GM21447 (cell line): ENCODE measurements around the gene ZBTB7C.

Experiments
- ATAC-seq: cut with Tn5 transposase; IDR thresholded peaks from one replicate; pipeline ENCODE4 v1.9.1; 2021; ENCODE audit not compliant: unreplicated experiment

Gene ZBTB7C

DNA sequence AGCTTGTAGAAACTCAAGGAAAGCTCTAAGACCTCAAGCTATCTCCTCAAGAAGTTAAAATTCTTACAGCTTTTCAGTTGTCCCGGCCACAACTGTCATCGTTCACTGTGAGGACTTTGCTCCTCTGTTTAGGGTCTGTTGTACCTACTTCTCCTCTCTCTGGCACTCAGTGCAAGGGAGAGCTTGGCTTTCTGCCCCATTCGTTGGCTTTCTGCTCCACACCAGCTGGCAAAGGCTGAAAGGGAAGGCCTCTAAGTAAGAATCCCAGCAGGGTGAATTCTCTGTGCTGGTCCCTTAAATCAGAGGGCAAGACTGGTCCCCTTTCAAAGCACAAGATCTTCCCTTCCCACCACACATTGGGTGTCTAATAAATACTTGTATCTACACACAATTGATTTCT is 17.3 kb downstream of the ZBTB7C start:
- ATAC-seq, result no peak

DNA sequence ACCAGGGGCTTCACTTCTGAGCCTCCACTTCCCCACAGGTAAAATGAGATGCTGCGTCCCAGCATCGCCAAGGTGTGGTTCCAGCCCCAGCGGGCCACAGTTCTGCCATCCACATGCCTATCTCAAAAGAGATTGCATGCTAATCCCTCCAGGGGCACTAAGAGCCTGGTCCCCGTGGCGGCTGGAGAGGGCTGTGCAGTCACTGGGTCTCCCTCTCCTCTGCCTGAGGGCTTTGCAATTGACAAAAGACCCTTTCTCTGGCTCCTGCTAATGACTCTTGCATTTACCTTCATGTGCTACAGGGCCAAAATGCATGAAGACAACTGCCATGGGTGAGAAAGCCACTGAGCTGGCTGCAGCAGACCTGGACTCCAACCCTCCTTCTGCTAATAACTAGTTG is 18.5 kb downstream of the ZBTB7C start:
- ATAC-seq, result no peak

DNA sequence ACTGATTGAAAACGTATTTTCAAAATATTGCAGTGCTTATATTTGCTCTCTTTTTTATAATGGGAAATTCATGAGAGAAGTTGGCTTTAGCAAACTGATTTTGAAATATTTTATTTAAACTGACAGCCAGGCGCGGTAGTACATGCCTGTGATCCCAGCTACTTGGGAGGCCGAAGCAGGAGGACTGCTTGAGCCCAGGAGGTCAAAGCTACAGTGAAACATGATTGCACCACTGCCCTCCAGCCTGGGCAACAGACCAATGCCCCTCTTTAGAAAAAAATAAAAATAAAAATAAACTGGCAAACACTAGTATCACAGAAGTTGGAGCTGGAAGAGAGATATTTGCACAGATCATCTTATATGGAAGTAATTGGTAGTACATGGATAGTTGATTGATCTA is 20.7 kb downstream of the ZBTB7C start:
- no peak for ATAC-seq

DNA sequence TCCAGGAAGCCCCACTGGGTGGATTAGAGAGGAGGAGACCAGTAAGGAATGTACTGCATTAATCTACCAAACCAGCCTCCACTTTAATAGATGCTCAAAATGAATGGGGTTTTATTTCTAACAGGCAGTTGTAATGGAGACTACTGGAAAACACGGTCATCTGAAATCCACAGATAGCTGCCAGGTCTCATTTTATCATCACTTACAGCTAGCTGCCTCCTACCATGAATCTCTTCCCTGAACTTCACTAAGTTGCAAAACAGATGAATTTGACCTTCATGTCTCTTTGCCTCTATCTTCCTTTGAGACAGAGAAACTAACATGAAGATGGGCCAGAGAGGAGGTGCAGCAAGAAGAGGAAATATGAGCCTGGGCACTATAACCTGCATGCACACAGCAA is 21.9 kb downstream of the ZBTB7C start:
- no peak for ATAC-seq

DNA sequence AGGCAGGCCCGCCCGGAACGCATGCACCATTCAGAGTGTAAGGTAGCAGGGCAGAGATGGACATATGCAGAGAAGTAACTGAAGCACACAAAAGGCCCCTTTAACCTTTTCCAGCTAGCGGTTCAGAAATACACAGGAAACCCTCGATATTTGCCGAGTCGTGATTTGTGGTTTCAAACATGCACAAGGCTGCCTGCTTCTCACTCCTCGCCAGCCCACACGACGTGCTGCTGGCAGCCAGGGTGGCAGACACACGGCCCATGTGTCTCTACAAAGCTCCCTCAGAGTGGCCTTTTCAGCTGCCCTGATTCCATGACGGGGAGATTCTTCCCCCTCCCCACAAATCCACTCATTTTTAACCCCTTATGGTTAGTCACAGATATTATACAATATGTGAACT is 23.6 kb downstream of the ZBTB7C start:
- no peak for ATAC-seq

DNA sequence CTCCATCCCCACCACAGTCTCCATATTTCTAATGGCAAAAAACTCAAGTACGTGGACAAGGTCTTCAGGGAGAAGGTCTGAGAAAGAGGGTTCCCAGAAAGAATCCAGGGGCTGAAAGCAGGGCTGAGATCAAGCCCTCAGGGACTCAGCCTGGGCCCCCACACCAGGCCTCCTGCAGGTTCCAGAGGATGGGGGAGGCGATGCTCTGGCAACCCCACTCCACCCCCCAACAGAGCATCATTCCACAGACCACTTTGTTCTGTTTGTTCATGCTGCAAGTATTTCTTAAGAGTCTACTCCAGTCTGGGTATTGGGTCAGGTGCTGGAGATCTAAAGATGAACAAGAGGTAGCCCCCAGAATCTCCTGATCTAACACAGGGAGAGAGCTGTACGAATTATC is 32.2 kb downstream of the ZBTB7C start:
- no peak for ATAC-seq

DNA sequence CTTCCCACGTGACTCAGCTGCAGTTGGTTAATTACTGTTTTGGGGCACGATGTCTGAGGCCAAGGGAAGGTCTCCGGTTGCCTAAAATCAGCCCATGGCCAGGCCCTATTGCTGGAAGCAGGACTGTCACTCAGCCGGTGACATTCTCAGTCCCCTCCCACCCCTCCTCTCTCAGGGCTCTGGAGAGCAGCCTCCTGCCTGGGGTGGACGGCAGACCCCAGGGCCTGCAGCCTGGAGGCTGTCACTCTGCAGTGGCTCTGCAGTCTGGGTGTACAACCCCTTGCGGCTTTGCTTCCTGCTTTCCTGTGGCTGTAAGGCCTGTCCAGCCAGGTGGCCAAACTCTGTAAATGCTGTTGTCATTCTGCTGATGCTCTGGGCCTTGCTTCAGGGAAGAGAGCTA is 32.8 kb downstream of the ZBTB7C start:
- ATAC-seq, result no peak

DNA sequence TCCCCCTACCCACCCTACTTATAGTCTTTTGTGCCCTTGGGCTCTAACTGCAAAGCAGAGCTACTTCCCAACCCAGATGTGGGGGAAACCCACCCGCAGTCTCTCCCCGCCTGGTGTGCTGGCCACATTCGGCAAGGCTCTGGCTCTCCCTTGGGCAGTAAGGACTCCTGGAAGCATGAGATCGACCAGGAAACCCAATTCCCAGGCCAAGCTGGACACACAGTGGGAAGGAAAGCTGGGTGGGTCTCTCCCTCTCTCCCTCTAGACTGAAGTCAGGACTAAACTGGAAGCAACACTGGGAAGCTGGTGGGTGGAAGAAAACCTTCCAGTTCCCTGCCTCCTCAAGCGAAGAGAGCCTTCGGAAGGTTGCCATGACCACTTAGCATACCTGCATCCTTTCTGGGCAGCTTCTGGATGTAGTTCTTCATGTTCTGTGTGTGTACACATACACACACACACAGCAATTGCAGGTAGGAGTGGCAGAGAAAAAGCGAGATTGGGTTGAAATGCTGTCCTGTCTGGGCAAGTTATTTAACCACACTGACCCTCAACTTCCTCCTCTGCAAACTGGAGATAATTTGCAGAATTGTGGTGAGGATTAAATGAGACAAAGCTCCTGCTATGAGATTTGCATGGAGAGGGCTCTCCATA is 33.9 kb downstream of the ZBTB7C start:
- ATAC-seq, result no peak

DNA sequence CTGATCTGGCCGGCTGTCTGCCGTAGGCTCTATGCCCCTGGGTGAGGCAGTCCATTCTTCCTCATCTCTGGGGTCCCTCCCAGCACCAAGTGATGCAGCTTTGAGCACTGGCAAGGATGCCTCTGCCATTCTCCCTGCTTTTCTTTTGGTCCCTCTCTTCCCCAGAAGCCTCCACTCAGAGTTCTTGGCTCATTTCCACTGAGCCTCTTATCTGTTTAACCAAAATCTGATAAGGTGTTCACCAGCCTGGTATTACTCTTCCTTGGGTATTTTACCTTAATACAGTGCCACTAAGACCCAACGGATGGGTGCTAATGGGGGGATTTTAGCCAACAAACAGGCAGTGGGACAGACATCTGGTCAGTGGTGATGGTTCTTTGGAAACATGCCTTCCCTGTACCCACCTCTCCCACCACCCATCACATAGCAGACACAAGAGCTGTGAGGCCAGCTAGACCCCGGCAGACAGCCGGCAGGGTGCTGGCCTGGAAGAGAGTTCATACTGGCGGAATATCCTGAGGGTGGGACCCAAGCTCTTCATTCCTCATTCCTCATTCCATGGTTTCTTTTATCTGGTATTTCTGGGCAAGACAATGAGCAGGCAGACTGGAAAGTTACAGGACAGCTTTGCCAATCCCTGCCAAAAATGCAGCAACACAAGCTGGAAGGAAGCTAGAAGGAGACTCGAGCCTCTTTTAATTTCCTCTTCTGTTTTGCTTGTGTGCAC is 34.6 kb downstream of the ZBTB7C start:
- no peak for ATAC-seq

DNA sequence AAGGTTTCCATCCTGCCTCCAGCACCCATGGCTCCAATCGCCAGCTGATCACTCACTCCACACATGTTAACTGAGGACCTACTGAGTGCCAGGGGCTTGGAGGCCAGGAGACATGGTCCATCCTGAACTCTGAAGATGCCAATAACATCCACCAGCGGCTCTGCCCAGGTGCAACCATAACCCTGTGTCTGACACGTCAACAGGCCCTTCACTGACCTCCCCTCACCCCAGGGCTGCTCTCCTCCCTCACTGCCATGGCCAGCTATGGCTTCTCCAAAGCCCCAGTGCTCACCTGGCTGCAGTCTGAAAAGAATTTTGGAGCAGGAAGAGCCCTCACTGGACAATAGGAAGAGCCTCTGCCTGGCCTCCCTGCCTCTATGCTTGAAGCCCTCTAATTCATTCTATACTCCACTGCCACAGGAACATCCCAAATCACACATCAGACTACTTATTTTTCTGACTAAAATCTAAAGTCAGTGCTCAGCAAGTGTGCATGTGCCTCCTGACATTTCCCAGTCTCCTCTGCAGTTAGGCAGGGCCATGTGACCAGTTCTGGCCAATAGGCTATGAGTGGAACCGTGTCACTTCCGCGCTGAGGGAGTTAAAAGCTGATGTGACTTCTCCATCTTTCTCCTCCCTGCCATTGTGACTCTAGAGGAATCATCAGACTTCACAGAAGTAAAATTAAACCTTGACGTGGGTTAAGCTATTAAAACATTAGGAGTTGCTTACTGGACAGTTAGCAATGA is 37.2 kb downstream of the ZBTB7C start:
- ATAC-seq, result no peak

DNA sequence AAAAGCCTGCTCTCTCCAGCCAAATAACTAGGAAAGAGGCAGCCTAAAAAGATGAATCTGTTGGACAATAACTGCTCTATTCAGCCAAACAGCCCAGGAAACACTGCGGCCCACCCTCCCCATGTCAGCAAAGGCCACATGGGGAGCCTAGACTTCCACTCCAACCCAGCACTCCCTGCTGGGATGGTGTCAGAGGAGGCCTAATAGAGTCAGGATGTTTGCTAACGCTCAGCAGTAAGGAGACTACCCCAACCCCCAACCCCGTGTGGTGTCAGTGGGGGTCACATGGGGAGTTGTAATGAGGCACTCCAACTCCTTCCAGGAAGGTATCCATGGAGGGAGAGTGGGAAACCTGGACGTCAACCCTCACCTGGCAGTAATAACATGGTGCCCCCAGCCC is 41.6 kb downstream of the ZBTB7C start:
- ATAC-seq, result no peak

DNA sequence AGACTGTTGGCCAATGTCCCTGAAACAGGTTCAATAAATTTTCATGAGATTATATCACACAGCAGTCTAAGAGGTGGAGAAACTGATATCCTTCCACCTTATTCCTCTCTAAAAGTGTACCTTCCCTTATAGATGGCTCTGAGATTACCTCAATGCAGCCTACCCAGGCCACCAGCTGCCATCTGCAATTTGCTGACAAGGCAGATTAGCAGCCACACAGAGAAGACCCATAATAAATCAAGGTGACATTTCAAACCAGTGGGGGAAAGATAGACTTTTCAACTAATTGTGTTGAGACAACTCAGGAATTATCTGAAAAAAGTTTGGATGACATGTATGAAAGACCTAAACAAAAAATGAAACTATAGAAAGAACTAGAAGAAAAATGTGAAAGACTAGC is 43.2 kb downstream of the ZBTB7C start:
- no peak for ATAC-seq

DNA sequence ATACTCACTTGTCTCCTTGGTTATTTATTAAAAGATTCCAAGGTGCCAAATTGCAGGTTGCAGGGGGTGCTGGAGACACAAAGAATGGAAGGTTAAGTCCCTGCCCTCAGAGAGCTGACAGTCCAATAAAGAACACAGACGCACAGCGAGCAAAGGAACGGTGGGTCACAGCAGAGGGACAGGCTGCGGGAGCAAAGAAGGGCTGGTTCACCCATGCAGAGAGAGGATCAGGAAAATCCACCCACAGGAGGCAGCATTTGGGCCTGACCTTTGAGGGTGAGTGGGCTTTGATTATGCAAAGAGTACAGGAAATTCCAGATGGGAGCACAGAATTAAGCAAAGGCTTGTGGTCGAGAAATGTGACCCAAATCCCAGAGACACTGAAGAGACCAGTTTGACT is 45.0 kb downstream of the ZBTB7C start:
- no peak for ATAC-seq

DNA sequence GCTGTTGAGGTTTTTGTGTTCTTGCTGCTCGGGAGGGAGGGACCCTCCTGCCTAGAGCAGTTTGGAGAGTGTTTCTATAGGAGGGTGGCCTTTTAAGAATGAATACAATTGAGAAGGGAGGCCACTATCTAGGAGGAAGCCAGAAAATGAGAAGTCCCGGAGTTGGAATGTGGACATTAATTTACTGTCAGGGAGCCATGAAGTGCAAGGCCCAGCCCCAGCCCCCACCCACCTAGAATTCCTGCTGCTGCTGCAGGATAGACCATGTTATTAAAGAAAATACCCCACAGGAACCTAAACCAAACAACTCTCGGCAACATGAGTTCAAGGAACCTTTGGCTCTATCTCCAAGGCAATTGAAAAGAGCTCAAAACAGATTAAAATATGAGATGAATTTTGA is 46.0 kb downstream of the ZBTB7C start:
- no peak for ATAC-seq

DNA sequence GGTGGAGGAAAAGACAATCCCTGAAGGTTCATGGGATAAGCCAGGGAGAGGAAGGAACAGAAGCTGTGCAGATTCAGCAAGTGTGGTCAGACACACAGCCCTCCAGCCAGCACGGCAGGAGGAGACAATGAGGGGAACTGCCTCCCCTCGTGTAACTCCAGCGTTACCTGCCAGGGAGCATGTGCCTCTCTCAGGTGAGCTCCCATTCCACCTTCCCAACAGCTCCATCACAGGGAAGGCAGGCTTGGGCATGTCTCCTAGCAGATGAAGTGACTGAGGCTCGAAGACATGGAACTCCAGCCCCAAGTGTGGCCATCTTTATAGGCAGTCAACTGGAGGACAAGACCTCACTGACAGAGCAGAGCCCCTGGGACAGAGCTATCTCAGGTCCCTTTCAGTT is 47.4 kb downstream of the ZBTB7C start:
- ATAC-seq, result no peak

DNA sequence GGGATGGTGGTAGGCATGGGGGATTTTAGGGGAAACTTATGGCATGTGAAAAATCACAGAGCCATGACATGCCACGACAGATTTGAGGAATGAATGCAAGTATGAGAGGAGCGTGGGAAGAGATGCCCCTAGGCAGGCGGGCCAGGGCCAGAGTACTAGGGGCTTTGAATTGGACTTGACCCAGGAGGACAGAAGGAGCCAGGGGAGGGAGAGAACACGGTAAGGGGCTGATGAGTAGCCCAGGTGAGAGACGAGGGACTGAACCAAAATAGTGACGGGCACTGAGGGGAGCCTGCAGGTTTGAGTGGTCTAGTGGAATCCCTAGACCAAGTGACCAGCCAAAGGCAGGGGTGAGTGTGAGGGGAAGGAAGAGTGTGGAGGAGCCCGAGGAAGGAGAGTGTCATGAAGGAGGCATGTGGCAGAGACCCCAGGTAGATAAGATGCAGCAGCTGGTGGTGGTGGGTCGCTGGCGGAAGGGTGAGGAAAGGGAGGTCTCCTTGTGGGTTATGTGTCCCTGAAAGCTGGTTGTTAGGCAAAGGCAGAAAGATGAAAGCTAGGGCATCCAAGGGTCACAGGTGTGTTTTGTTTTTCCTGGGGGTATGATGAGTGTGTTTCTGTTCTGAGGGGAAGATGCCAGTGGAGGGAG is 48.7 kb downstream of the ZBTB7C start:
- no peak for ATAC-seq

DNA sequence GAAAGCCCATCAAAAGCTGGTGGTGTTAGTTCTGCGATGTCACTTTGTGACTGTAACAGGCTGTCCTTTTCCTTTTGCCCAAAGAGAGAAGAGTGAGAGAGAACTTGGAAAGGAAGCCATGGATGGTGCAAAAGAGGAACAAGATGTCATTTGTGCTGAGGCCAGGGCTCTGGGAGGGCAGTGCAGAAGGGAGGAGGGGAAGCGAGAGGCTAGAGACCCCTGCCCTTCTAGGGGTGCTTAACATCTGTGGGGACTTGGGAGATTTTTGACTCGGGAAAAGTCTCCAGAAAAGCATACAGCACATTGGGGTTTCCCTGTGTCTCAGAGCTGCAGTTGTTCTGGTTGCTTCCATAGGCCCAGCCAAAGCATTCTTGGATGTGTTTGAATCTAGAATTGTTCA is 49.6 kb downstream of the ZBTB7C start:
- no peak for ATAC-seq

DNA sequence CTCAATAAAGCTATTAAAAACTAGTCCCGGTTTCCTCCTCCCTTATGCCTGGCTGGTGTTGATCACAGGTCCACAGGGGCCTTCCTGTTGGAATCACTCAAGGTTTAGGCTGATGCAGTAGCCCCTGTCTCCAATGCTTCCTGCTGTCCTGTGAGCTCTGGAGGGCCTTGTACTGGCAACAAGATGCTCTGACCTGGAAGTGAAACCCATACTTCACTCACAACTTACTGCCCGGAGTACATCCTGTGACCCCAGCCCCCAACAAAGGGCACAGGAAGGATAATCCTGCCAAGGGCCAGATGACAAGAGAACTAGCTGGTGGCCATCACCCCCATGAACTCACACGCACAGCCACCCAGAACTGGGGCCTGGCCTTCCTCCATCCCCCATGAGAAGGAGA is 50.3 kb downstream of the ZBTB7C start:
- no peak for ATAC-seq

DNA sequence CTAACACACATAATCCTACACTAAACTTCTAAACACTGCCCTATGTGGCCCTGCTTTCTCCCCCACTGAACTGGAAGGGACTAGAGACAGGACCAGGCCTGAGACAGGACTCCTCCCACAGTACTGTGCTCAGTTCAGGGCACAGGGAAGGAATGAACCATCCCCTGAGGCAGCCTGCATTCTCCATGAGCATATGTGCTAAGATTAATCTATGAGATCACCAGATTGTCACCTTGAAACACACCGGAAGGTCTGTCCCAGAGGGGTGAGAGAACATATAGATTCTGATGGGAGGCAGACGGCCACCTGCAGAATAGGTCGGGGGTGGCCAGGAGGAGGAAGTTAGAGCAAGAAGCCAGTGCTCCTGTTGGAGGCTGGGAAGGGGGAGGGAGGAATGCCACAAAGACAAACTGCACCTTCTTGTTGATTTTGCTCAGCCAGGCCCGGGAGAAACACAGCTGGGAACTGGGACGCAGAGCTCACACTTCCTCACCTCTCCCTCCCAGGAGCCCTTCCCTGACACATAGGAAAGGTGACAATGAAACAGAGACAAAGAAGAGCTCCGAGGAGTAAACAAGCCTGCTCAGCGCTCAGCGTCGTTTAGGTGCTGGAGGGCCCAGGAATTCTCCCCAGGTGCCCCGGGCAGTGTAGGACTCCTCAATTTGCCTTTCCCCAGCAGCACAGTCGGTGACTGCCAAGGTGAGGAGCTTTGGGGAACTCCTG is 52.1 kb downstream of the ZBTB7C start:
- no peak for ATAC-seq

DNA sequence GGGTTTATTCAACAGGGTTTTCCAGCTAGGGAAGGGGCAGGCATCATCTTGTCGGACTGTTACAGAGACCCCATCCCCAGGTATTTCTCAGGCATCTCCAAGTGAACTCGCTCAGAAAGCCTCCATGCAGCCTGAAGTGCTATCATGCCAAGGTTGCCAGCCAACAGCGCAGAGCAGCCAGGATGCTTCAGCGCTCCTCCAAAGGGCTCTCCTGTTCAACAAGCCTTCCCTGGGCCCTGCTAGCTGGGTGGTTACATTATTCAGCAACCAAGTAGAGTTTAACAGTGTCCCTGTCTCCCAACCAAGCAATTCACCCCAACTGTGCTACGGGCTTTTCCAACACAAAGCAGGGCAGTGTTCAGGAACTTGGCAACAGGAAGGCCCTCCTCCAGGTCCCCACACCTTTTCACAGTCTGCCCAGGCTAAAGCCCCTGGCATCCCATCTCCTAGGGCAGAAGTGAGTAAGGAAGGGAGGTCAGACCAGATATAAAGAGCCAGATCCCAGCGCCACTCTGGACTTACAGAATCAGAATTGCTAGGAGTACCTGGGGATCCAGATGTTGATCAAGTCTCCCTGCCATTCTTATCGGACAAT is 52.9 kb downstream of the ZBTB7C start:
- ATAC-seq, result no peak
